Thyroid gland (tissue), 4 donors: ENCODE data around the gene WNT7B. TPM values are rescaled to one million over a fixed set of nuclear protein-coding genes. Genes with fewer than 3 reads are reported as not detected.

ENCODE experiments used
- DNase-seq, 2 donors: peaks; one replicate each; pipeline ENCODE4 v3.0.0-alpha.2; 2019
- H3K27ac ChIP-seq, 3 donors: fragments of 200-600 bp; sonication (generic); 1 replicate in 2 of 3; 2 replicates in 1 of 3; pipeline ENCODE4 v1.5.1; 2016 to 2019; ENCODE audit warnings: mild to moderate bottlenecking in 1 of 3, moderate library complexity in 1 of 3
- H3K27me3 ChIP-seq: fragments of 200-600 bp; sonication (generic); one replicate; pipeline ENCODE4 v1.5.1; 2019
- H3K36me3 ChIP-seq, 2 donors: fragments of 200-600 bp; sonication (generic); one replicate each; pipeline ENCODE4 v1.5.1; 2016 to 2019
- H3K4me1 ChIP-seq, 2 donors: fragments of 200-600 bp; sonication (generic); one replicate each; pipeline ENCODE4 v1.5.1; 2017 to 2019
- H3K4me3 ChIP-seq, 3 donors: fragments of 200-600 bp; sonication (generic); replicated peaks in 1 of 3; 1 replicate in 2 of 3; 2 replicates in 1 of 3; pipeline ENCODE4 v1.5.1; 2016; ENCODE audit warnings: mild to moderate bottlenecking in 1 of 3
- H3K9me3 ChIP-seq: fragments of 200-600 bp; sonication (generic); one replicate; pipeline ENCODE4 v1.5.1; 2017
- POLR2A ChIP-seq, 2 donors: fragments of 450-650 bp; IDR thresholded peaks; one replicate each; pipeline ENCODE4 v1.6.1; 2017; ENCODE audit warnings: antibody characterized with exemption in 2 of 2, mild to moderate bottlenecking in 2 of 2, moderate library complexity in 1 of 2
- WGBS, 2 donors: methylation state at CpG; one replicate each; pipeline ENCODE4 v1.1.5; 2017; 5-methylcytosine and 5-hydroxymethylcytosine counted together
- intact Hi-C: fragments of 100-400 bp; cut with DNase I; formaldehyde crosslinking; loops from one replicate; pipeline ENCODE4 v1.15.1; 2023
- total RNA-seq, 4 donors: library from RNA; depleted of rRNA; stranded (reverse); fragments of >200 nt; gene quantifications; one replicate each; pipeline ENCODE4 v1.2.3, GENCODE V29; 2016
- TF ChIP-seq, protein P1 (sequence below), 6 experiments: fragments of 200-600 bp in 3 of 6; fragments of 450-650 bp in 3 of 6; sonication (generic) in 3 of 6; IDR thresholded peaks; one replicate each; pipeline ENCODE4 v1.5.1; 2016 to 2019; ENCODE audit warnings: antibody characterized with exemption in 6 of 6, mild to moderate bottlenecking in 2 of 6, inconsistent platforms in 1 of 6, moderate library complexity in 1 of 6

The WNT7B gene
- total RNA-seq, 4 donors from 2014 or later = 0.83 to 4.3 (median 2.5) TPM; not detected in 1

GRCh38 chr22:45980761-45981160, 3.8 kb upstream of the WNT7B start:
- Histone ChIP-seq H3K36me3 (no peaks in the 10 kb centered on the region), H3K27me3 (no peaks in the 10 kb centered on the region), H3K9me3 (no peaks in the 10 kb centered on the region), H3K4me1 (peaks cover 14 to 31% of the 10 kb centered on the region in 2 donors), H3K27ac (no peak overlapping the region), H3K4me3 (no peak overlapping the region)
- no peak for DNase-seq
- TF ChIP-seq, protein P1, sequence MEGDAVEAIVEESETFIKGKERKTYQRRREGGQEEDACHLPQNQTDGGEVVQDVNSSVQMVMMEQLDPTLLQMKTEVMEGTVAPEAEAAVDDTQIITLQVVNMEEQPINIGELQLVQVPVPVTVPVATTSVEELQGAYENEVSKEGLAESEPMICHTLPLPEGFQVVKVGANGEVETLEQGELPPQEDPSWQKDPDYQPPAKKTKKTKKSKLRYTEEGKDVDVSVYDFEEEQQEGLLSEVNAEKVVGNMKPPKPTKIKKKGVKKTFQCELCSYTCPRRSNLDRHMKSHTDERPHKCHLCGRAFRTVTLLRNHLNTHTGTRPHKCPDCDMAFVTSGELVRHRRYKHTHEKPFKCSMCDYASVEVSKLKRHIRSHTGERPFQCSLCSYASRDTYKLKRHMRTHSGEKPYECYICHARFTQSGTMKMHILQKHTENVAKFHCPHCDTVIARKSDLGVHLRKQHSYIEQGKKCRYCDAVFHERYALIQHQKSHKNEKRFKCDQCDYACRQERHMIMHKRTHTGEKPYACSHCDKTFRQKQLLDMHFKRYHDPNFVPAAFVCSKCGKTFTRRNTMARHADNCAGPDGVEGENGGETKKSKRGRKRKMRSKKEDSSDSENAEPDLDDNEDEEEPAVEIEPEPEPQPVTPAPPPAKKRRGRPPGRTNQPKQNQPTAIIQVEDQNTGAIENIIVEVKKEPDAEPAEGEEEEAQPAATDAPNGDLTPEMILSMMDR (IDR thresholded peaks at IDR 0.05) = no peak
- TF ChIP-seq POLR2A (IDR thresholded peaks at IDR 0.05) = no peak
- 90 to 95% methylated on average over 4 of the region's 4 CpGs for WGBS, 2 donors
- intact Hi-C loops = no loop called here

DNA sequence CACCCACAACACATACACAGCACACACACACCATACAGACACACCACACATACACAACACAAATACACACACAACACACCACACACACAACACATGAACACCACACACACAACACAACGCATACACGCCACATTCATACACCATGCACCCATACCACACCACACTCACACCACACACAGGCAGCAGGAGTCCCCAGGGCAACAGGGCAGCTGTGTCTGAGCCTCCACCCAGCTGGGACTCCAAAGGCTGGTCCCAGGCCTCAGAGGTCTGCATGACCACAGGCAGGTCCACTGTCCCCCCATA, 3.3 kb upstream of the WNT7B start:
- no peaks in the 10 kb centered on the region for H3K9me3 ChIP-seq
- TF ChIP-seq POLR2A (IDR thresholded peaks at IDR 0.05) = no peak
- TF ChIP-seq, protein P1 (IDR thresholded peaks at IDR 0.05) = no peak
- H3K4me3 ChIP-seq = no peak overlapping the region
- peaks cover 14 to 36% of the 10 kb centered on the region in 2 donors for H3K4me1 ChIP-seq
- H3K27ac ChIP-seq = no peak overlapping the region
- 94 to 97% methylated on average over 2 of the region's 2 CpGs for WGBS, 2 donors
- H3K36me3 ChIP-seq = no peaks in the 10 kb centered on the region
- no peak for DNase-seq
- H3K27me3 ChIP-seq = no peaks in the 10 kb centered on the region
- intact Hi-C loops = no loop called here

DNA sequence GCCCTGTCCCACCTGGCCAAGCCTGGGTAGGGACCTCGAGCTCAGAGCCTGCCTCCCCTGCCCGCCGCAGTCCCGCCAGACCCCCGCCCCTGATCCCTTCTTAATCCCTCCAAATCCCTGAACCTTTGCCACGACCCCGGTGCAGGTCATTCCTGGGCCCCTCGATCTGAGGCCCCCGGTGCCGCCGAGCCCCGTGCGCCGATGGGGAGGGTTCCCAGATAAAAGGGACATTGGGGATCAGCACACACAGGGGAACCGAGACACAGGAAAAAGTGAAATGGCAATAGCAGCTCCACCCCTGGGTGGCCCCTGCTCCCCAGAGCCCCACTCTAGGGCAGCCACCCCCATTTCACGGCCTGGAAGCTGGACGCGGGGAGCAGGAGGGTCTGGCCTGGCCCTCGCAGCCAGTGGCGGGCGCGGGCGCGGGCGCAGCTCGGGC, 1.3 kb upstream of the WNT7B start:
- 3 to 5% methylated on average over 15 to 21 of the region's 26 CpGs for WGBS, 2 donors
- DNase-seq = no peak
- H3K27ac ChIP-seq = no peak overlapping the region
- H3K4me1 ChIP-seq = peaks cover 14 to 38% of the 10 kb centered on the region in 2 donors
- intact Hi-C loops = no loop called here
- H3K27me3 ChIP-seq = no peaks in the 10 kb centered on the region
- H3K9me3 ChIP-seq = no peaks in the 10 kb centered on the region
- H3K36me3 ChIP-seq = no peaks in the 10 kb centered on the region
- no peak for TF ChIP-seq POLR2A (IDR thresholded peaks at IDR 0.05)
- TF ChIP-seq, protein P1 (IDR thresholded peaks at IDR 0.05) = no peak
- peak overlapping the region in 1 of 3 donors; percentile 51 for H3K4me3 ChIP-seq

DNA sequence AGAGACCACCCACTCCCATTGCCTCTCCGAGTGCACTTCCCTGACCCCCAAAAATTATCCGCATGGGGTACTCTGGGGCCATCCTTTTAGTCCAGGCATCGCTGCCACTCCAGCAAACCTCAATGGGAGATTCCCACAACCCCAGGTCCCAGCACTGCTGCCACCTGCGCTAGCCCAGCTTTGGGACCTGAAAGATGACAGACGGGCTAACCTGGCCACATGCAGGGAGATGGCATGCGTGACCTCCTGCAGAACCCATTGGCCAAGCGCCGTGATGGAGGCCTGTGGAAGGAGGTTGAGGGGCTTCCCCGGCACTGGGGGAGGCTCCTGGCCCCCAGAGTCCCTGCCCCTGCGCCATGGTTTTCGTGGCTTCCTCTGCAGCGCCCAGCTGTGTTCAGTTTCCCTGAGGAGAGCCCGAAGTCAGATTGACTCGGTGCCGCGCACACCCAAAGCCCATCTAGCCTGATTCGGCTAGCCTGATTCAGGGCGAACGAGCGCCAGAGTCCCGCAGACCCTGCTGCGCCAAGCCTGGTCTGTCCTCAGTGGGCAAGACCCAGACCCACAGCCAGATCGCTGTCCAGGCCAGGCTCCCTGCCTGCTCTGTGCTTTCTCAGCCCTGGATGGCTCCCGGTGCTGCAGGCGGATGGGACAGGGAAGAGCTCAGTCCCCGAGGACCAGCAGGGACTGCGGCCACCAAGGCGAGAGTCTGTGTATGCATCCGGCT, 751 bp upstream of the WNT7B start:
- WGBS, 2 donors = 3 to 10% methylated on average over 8 to 13 of the region's 29 CpGs
- Histone ChIP-seq H3K36me3 (no peaks in the 10 kb centered on the region), H3K27ac (no peak overlapping the region), H3K4me3 (no peak overlapping the region), H3K27me3 (no peaks in the 10 kb centered on the region), H3K9me3 (no peaks in the 10 kb centered on the region), H3K4me1 (peaks cover 14 to 38% of the 10 kb centered on the region in 2 donors)
- no peak for TF ChIP-seq POLR2A (IDR thresholded peaks at IDR 0.05)
- TF ChIP-seq, protein P1 (IDR thresholded peaks at IDR 0.05) = no peak
- peak in 1 of 2 donors; percentile 22 for DNase-seq
- intact Hi-C loops = loop anchor here (2.0 kb wide), 2 partner anchors 115 to 399 kb away; no protein-coding TSS in a partner anchor

DNA sequence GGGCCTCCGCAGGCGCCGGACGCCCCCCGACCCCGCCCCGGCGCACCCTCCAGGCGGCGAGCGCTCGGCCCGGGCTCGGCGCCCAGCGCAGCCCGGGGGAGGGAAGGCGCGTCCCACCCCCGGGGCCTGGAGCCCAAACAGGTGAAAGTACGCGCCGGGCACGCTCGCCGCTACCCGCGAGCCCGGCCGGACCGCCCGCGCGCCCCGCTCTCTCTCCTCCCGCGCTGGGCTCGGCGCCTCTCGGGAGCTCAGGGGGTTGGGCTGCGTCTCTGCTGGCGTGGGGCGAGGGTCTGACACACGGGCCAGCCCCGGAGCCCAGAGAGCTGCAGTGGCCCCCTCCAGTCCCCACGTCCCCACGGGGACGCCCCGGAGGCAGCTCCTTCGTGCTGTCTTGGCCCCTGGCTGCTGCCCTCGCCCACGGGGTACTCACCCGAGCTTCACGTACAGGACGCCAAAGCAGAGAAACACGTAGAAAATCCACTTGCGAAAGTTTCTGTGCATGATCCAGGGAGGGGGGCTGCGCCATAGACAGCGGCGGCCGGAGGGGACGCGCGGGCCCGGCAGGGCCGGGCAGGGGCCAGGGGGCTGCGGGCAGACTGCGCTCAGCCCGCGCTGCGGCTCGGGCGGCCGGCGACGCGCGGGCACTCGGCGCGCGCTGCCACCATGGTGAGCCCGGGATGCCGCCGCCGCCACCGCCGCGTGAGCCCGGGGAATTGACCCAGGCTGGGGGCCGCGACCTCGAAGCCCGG, 534 bp downstream of the WNT7B start:
- no peaks in the 10 kb centered on the region for H3K36me3 ChIP-seq
- intact Hi-C loops = loop anchor here (2.0 kb wide), 2 partner anchors 114 to 398 kb away; no protein-coding TSS in a partner anchor
- H3K4me3 ChIP-seq = peak overlapping the region in 1 of 3 donors; percentile 27
- H3K4me1 ChIP-seq = peaks cover 14 to 50% of the 10 kb centered on the region in 2 donors
- DNase-seq = peak in 1 of 2 donors; percentile 11
- no peak overlapping the region for H3K27ac ChIP-seq
- 3% methylated on average over 7 of the region's 94 CpGs; no CpG with 5 or more reads in 1 of the 2 donors for WGBS, 2 donors
- H3K27me3 ChIP-seq = peaks cover 2% of the 10 kb centered on the region
- TF ChIP-seq, protein P1 (IDR thresholded peaks at IDR 0.05) = no peak
- H3K9me3 ChIP-seq = no peaks in the 10 kb centered on the region
